Fibroblast of lung (primary cell): ENCODE measurements around the gene SLC4A2. TPM values are rescaled to one million over a fixed set of nuclear protein-coding genes. Genes with fewer than 3 reads are reported as not detected.
A peak's percentile ranks its signal among the peaks of the same experiment; 100 is the strongest.

Source experiments
- DNase-seq, 2 donors: peaks; one replicate each; pipeline versions ENCODE4 v3.0.0 to v3.0.0-alpha.2; 2010; ENCODE audit warnings: low read depth in 2 of 2
- H2AFZ ChIP-seq: 2 replicates; pipeline ENCODE4 v1.5.1; 2012; ENCODE audit warnings: low read length, control low read depth, inconsistent platforms
- H3K27ac ChIP-seq: 2 replicates; pipeline ENCODE4 v1.5.1; 2011; ENCODE audit warnings: low read length, control low read depth; ENCODE audit not compliant: insufficient read depth
- H3K27me3 ChIP-seq: 2 replicates; pipeline ENCODE4 v1.5.1; 2011; ENCODE audit warnings: mild to moderate bottlenecking, low read length; ENCODE audit not compliant: control insufficient read depth, insufficient read depth
- H3K36me3 ChIP-seq: 2 replicates; pipeline ENCODE4 v1.5.1; 2011; ENCODE audit warnings: low read length; ENCODE audit not compliant: control insufficient read depth, insufficient read depth
- H3K4me1 ChIP-seq: 2 replicates; pipeline ENCODE4 v1.5.1; 2011; ENCODE audit warnings: low read length; ENCODE audit not compliant: control insufficient read depth, insufficient read depth; ENCODE audit errors: extremely low read depth
- H3K4me2 ChIP-seq: 2 replicates; pipeline ENCODE4 v1.5.1; 2011; ENCODE audit warnings: low read length, control low read depth; ENCODE audit not compliant: insufficient read depth; ENCODE audit errors: extremely low read depth
- H3K4me3 ChIP-seq, 4 experiments: fragments of 200-600 bp in 1 of 4; sonication (generic) in 1 of 4; replicated peaks in 1 of 4; 2 replicates each; pipeline ENCODE4 v1.5.1; 2011 to 2016; ENCODE audit warnings: low read length in 4 of 4, low read depth in 3 of 4, mild to moderate bottlenecking in 3 of 4, control low read depth in 2 of 4, inconsistent platforms in 1 of 4, mixed read lengths in 1 of 4; ENCODE audit not compliant: insufficient read depth in 1 of 4; ENCODE audit errors: control extremely low read depth in 1 of 4
- H3K79me2 ChIP-seq: 2 replicates; pipeline ENCODE4 v1.5.1; 2012; ENCODE audit warnings: mild to moderate bottlenecking, low read length, inconsistent platforms; ENCODE audit not compliant: control insufficient read depth, insufficient read depth
- H3K9ac ChIP-seq: 2 replicates; pipeline ENCODE4 v1.5.1; 2011; ENCODE audit warnings: mild to moderate bottlenecking, low read length, control low read depth; ENCODE audit not compliant: insufficient read depth
- H3K9me3 ChIP-seq: 2 replicates; pipeline ENCODE4 v1.5.1; 2012; ENCODE audit warnings: low read depth, low read length; ENCODE audit not compliant: control insufficient read depth, insufficient read depth
- H4K20me1 ChIP-seq: 2 replicates; pipeline ENCODE4 v1.5.1; 2011; ENCODE audit warnings: low read length; ENCODE audit not compliant: control insufficient read depth, insufficient read depth; ENCODE audit errors: extremely low read depth
- EZH2 ChIP-seq: IDR thresholded peaks from 2 replicates; pipeline ENCODE4 v1.5.1; 2012; ENCODE audit warnings: low read length, control low read depth, mild to moderate bottlenecking; ENCODE audit errors: missing control alignments
- polyA plus RNA-seq, 2 donors: library from polyadenylated mRNA; depleted of rRNA in 1 of 2; stranded (reverse) in 1 of 2; unstranded in 1 of 2; fragments of >200 nt; gene quantifications; 2 replicates each; pipeline ENCODE4 v1.2.1, GENCODE V29; 2011 to 2012; ENCODE audit warnings: missing spikeins in 1 of 2
- total RNA-seq: library from RNA; depleted of rRNA; stranded (reverse); fragments of >200 nt; gene quantifications from 2 replicates; pipeline ENCODE4 v1.2.1, GENCODE V29; 2014
- TF ChIP-seq, protein P1 (sequence below), 2 donors: IDR thresholded peaks in 1 of 2; conservative IDR thresholded peaks in 1 of 2; 1 replicate in 1 of 2; 2 replicates in 1 of 2; pipeline ENCODE4 v1.5.1; 2011 to 2012; ENCODE audit warnings: low read length in 2 of 2, control low read depth in 1 of 2, inconsistent platforms in 1 of 2, low read depth in 1 of 2, mild to moderate bottlenecking in 1 of 2

SLC4A2 gene
- total and polyA plus RNA-seq, 2 donors (not counting 1 experiment from before 2014, with no cell fraction given): 30.5 to 61.8 TPM

DNA sequence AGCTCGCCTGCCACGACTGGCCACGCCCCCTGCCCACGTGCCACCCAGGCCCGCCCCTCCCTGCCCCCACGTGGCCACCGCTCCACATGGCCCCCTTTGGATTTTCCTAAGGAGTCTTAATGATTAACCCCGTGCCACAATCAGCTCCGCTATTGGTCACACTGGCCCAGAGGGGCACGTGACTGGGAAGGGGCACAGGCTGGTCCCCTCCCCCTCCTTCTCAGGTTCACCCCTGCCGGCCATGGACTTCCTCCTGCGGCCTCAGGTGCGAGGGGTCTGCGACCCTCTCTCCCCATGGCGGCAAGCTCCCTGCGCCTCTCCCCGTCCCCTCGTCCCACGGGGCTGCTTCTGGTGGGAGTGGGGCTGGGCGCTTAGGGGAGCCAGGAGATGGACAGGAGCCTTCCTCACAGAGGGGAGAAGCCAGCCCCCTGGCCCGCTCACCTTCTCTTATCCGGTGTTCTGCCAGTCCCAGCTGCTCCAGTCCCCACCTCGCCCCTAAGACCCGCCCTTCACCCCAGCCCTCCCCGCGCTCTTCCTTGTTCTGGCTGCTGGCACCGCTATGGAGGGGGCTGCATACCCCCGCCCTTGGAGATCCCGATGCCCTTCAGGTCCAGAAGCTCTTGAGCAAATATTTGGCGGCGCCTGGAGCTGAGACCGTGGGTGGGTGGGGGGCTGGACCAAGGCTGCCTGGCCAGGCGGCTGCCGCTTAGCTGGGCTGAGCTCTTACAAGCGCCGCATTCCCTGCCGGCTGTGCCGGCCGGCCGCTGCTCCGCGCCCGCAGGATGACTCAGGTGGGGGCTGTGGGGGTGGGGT lies 3.2 kb downstream of the SLC4A2 start:
- no peak for TF ChIP-seq EZH2
- TF ChIP-seq, protein P1, sequence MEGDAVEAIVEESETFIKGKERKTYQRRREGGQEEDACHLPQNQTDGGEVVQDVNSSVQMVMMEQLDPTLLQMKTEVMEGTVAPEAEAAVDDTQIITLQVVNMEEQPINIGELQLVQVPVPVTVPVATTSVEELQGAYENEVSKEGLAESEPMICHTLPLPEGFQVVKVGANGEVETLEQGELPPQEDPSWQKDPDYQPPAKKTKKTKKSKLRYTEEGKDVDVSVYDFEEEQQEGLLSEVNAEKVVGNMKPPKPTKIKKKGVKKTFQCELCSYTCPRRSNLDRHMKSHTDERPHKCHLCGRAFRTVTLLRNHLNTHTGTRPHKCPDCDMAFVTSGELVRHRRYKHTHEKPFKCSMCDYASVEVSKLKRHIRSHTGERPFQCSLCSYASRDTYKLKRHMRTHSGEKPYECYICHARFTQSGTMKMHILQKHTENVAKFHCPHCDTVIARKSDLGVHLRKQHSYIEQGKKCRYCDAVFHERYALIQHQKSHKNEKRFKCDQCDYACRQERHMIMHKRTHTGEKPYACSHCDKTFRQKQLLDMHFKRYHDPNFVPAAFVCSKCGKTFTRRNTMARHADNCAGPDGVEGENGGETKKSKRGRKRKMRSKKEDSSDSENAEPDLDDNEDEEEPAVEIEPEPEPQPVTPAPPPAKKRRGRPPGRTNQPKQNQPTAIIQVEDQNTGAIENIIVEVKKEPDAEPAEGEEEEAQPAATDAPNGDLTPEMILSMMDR (conservative IDR thresholded peaks at IDR 0.05 in 1 of 2, IDR thresholded peaks at IDR 0.05 in 1 of 2; ENCODE audit: low read depth in 1 of 2, low read length in 2 of 2): no peak
- peaks cover 20% of the 10 kb centered on the region for H3K4me1 ChIP-seq
- DNase-seq: peak; percentile 59 to 88
- H3K27ac ChIP-seq: peak overlapping the region; percentile 56
- peaks cover 18% of the 10 kb centered on the region for H3K36me3 ChIP-seq
- peak overlapping the region; percentile 54 for H3K4me2 ChIP-seq
- H3K27me3 ChIP-seq: no peaks in the 10 kb centered on the region
- H3K9me3 ChIP-seq: no peaks in the 10 kb centered on the region
- peak overlapping the region in 1 of 4 experiments; percentile 34 for H3K4me3 ChIP-seq
- H4K20me1 ChIP-seq: no peaks in the 10 kb centered on the region
- no peak overlapping the region for H3K9ac ChIP-seq
- H2AFZ ChIP-seq: no peak overlapping the region
- peaks cover 33% of the 10 kb centered on the region for H3K79me2 ChIP-seq

DNA sequence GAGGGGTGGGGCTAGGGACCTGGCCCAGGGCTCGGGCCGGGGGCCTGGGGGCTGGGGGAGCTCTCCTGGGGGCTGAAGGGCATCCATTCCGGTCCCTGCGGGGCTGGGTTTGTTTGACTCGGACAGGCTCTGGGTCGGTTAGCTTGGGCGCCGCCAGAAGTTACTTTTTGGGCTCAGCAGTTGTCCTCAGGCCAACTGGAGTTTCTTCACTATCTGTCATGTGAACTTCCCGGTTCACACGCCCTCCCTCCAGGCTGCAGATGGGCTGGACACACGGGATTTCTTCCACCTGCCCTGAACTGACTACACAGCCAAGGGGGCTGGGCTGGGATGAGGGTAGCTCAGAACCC lies 3.8 kb downstream of the SLC4A2 start:
- no peak overlapping the region for H3K4me3 ChIP-seq
- DNase-seq: peak; percentile 64 to 67
- peaks cover 23% of the 10 kb centered on the region for H3K36me3 ChIP-seq
- H3K4me1 ChIP-seq: peaks cover 20% of the 10 kb centered on the region
- H3K27me3 ChIP-seq: no peaks in the 10 kb centered on the region
- peaks cover 33% of the 10 kb centered on the region for H3K79me2 ChIP-seq
- no peaks in the 10 kb centered on the region for H3K9me3 ChIP-seq
- TF ChIP-seq, protein P1 (conservative IDR thresholded peaks at IDR 0.05 in 1 of 2, IDR thresholded peaks at IDR 0.05 in 1 of 2; ENCODE audit: low read depth in 1 of 2, low read length in 2 of 2): no peak
- H3K9ac ChIP-seq: no peak overlapping the region
- H2AFZ ChIP-seq: no peak overlapping the region
- no peak overlapping the region for H3K4me2 ChIP-seq
- H4K20me1 ChIP-seq: no peaks in the 10 kb centered on the region
- H3K27ac ChIP-seq: no peak overlapping the region

DNA sequence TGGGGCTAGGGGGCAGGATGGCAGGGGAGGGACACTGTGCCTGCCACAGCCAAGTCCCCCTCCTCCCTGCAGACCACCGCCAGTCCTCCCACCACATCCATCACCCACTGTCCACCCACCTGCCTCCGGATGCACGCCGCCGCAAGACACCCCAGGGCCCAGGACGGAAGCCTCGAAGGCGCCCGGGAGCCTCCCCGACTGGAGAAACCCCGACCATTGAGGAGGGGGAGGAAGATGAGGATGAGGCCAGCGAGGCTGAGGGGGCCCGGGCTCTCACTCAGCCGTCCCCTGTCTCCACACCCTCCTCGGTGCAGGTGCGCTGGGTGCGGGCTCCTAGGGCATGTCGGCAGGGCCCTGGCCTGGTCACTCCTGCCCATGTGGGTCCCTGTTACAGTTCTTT lies 5.1 kb downstream of the SLC4A2 start:
- Histone ChIP-seq H3K4me3 (no peak overlapping the region), H3K27ac (no peak overlapping the region), H3K9me3 (no peaks in the 10 kb centered on the region), H4K20me1 (no peaks in the 10 kb centered on the region), H3K9ac (no peak overlapping the region), H3K79me2 (peaks cover 33% of the 10 kb centered on the region), H3K4me1 (peaks cover 11% of the 10 kb centered on the region), H3K27me3 (no peaks in the 10 kb centered on the region), H3K4me2 (no peak overlapping the region), H3K36me3 (peaks cover 29% of the 10 kb centered on the region), H2AFZ (no peak overlapping the region)
- TF ChIP-seq, protein P1 (conservative IDR thresholded peaks at IDR 0.05 in 1 of 2, IDR thresholded peaks at IDR 0.05 in 1 of 2; ENCODE audit: low read depth in 1 of 2, low read length in 2 of 2): no peak
- TF ChIP-seq EZH2: no peak
- no peak for DNase-seq
